ENCODE measurements around the gene RYR2. TPM values are rescaled to one million over a fixed set of nuclear protein-coding genes. Genes with fewer than 3 reads are reported as not detected.

Gene RYR2
- total RNA-seq, 2 experiments from 2014 or later = not detected

GRCh38 chr1:237732657-237733056, 690.7 kb downstream of the RYR2 start:
- POLR2A ChIA-PET = no interaction called here
- Mint-ChIP-seq H3K27ac (no peak overlapping the region), H3K4me3 (no peak overlapping the region), H3K36me3 (peaks cover 2% of the 10 kb centered on the region), H3K4me1 (peaks cover 5% of the 10 kb centered on the region), H3K9me3 (peaks cover 3% of the 10 kb centered on the region), H3K27me3 (no peaks in the 10 kb centered on the region)
- DNase-seq (no peak), ATAC-seq (ENCODE audit: low read depth) (no peak)

DNA sequence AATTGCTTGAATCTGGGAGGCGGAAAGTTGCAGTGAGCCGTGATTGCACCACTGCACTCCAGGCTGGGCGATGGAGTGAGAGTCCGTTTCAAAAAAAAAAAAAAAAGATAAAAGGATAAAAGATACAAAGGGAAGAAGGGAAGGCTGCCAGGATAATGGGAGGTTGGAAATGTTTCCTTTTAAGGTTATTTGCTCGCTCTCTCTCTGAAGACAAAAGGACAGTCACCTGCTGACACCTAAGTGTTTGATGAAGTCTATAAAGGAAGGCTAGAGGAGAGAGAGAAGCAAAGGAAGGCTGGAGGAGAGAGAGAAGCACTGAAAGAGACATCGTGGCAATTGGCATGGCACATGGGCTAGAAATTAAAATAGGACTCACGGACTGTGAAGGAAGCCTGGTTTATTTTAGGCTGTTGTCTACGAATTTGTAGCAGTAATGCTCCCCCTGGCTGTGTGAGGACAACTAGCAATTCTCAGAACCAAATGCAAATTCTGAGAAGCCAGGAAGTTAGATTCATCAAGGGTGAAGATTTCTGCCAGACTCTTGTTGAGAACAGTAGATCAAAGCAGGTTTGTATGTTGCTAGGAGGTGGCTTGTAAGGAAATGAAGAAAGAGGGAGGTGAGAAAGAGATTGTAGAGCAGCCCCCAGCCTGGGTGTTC, 694.5 kb downstream of the RYR2 start:
- POLR2A ChIA-PET = no interaction called here
- ATAC-seq (ENCODE audit: low read depth) (peak; percentile 92), DNase-seq (no peak)
- peaks cover 6% of the 10 kb centered on the region for H3K9me3 Mint-ChIP-seq
- peaks cover 2% of the 10 kb centered on the region for H3K36me3 Mint-ChIP-seq
- H3K4me1 Mint-ChIP-seq = peaks cover 5% of the 10 kb centered on the region
- peak overlapping the region; percentile 88 for H3K27ac Mint-ChIP-seq
- no peak overlapping the region for H3K4me3 Mint-ChIP-seq
- no peaks in the 10 kb centered on the region for H3K27me3 Mint-ChIP-seq

GRCh38 chr1:237737448-237737847, 695.5 kb downstream of the RYR2 start:
- no peak overlapping the region for H3K27ac Mint-ChIP-seq
- ATAC-seq (ENCODE audit: low read depth) (no peak), DNase-seq (no peak)
- H3K36me3 Mint-ChIP-seq = peaks cover 2% of the 10 kb centered on the region
- POLR2A ChIA-PET = no interaction called here
- H3K27me3 Mint-ChIP-seq = no peaks in the 10 kb centered on the region
- no peak overlapping the region for H3K4me3 Mint-ChIP-seq
- peaks cover 5% of the 10 kb centered on the region for H3K4me1 Mint-ChIP-seq
- H3K9me3 Mint-ChIP-seq = peaks cover 6% of the 10 kb centered on the region

GRCh38 chr1:237737938-237738610, 696.1 kb downstream of the RYR2 start:
- POLR2A ChIA-PET = no interaction called here
- H3K9me3 Mint-ChIP-seq = peaks cover 6% of the 10 kb centered on the region
- H3K36me3 Mint-ChIP-seq = peaks cover 2% of the 10 kb centered on the region
- H3K4me1 Mint-ChIP-seq = peaks cover 5% of the 10 kb centered on the region
- ATAC-seq (ENCODE audit: low read depth) (no peak), DNase-seq (no peak)
- no peak overlapping the region for H3K27ac Mint-ChIP-seq
- no peak overlapping the region for H3K4me3 Mint-ChIP-seq
- H3K27me3 Mint-ChIP-seq = no peaks in the 10 kb centered on the region

- H3K27me3 Mint-ChIP-seq = no peaks in the 10 kb centered on the region
- H3K36me3 Mint-ChIP-seq = peaks cover 2% of the 10 kb centered on the region
- peaks cover 5% of the 10 kb centered on the region for H3K4me1 Mint-ChIP-seq
- peaks cover 3% of the 10 kb centered on the region for H3K9me3 Mint-ChIP-seq
- H3K27ac Mint-ChIP-seq = no peak overlapping the region
- ATAC-seq (ENCODE audit: low read depth) (no peak), DNase-seq (no peak)
- H3K4me3 Mint-ChIP-seq = no peak overlapping the region
- POLR2A ChIA-PET = no interaction called here
Observed at GRCh38 chr1:237740846-237741245, 698.9 kb downstream of the RYR2 start.

DNA sequence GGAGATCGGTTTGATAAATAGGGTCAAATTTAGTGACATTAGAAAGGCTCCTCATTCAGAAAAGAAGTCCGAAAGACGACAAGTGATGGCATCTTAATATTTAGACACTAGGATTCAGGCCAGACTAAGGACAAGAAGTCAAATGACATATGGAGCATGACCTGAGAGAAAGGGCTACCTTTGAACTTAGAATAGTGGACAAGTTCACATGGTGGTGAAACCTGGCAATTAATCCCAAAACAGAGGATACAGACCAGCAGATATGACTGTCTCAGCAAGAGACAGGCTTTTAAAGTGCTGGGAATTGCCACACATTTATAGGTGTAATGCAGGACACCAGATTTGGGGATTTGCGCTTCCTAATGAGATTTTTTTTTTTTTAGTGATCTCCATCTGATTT, 703.6 kb downstream of the RYR2 start:
- ATAC-seq (ENCODE audit: low read depth) (no peak), DNase-seq (no peak)
- POLR2A ChIA-PET = no interaction called here
- no peak overlapping the region for H3K4me3 Mint-ChIP-seq
- H3K27ac Mint-ChIP-seq = no peak overlapping the region
- H3K27me3 Mint-ChIP-seq = no peaks in the 10 kb centered on the region
- no peaks in the 10 kb centered on the region for H3K4me1 Mint-ChIP-seq
- H3K36me3 Mint-ChIP-seq = no peaks in the 10 kb centered on the region
- peaks cover 3% of the 10 kb centered on the region for H3K9me3 Mint-ChIP-seq

DNA sequence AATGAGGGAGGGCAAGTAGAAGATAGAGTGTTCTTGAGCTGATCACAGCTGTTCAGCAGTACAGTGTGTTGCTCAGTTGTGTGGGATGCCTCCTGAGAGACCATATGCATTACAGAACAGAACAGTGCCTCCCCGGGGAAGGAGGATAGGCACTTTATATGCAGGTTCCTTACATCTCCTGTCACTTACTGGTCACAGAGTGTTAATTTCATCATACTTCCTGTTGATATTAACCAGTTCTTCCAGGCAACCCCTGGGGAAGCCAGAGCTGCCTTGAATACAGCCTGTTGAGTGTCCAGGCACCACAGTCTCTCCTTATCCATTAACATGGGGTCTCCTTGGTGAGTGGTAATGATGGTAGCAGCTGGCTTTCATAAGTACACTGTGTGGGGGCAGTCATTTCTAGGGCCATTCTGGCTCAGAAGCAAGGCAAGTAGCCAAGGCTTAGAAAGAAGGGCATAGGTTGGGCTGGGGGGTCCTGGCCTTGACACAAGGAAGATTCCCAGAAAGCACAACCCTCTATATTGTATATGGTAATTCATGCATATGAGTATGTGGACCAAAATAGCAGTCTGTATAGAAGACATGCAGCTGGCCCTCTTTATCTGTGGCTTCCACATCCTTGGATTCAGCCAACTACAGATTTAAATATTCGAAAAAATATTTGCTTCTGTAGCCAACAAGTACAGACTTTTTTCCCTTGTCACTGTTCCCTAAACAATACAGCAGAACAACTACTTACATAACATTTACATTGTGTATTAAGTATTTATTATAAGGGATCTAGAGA, 706.4 kb downstream of the RYR2 start:
- no peak overlapping the region for H3K4me3 Mint-ChIP-seq
- no peaks in the 10 kb centered on the region for H3K36me3 Mint-ChIP-seq
- DNase-seq (no peak), ATAC-seq (ENCODE audit: low read depth) (no peak)
- H3K27ac Mint-ChIP-seq = no peak overlapping the region
- POLR2A ChIA-PET = interaction anchor here (0.7 kb wide), 1 partner anchor 12 kb away, joined by 3 read pairs; no protein-coding TSS in a partner anchor
- no peaks in the 10 kb centered on the region for H3K9me3 Mint-ChIP-seq
- no peaks in the 10 kb centered on the region for H3K27me3 Mint-ChIP-seq
- H3K4me1 Mint-ChIP-seq = no peaks in the 10 kb centered on the region

- Mint-ChIP-seq H3K4me3 (no peak overlapping the region), H3K9me3 (no peaks in the 10 kb centered on the region), H3K27ac (no peak overlapping the region), H3K36me3 (no peaks in the 10 kb centered on the region), H3K4me1 (no peaks in the 10 kb centered on the region), H3K27me3 (no peaks in the 10 kb centered on the region)
- no peak for ATAC-seq (ENCODE audit: low read depth)
- POLR2A ChIA-PET = no interaction called here
- no peak for DNase-seq
Observed at GRCh38 chr1:237749122-237749521, 707.1 kb downstream of the RYR2 start.

DNA sequence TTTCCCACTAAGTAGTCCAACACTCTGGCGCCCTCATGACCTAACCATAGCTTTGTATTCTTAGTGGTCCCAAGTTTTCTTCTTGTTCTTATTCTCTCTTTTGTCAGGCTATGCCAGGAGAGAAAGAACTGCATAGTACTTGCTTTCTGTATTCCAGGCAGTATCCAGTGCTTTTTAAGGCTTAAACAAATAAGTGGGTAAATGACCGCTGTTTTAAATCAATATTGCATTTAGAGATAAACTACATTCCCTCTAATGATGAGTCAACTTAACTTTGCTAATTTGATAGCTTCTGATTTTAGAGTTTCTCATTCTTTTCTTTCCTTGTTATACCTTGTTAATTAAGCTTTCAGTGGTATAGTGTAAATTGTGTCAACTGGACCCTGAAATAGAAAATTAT, 709.1 kb downstream of the RYR2 start:
- POLR2A ChIA-PET = no interaction called here
- H3K36me3 Mint-ChIP-seq = no peaks in the 10 kb centered on the region
- no peak overlapping the region for H3K4me3 Mint-ChIP-seq
- no peaks in the 10 kb centered on the region for H3K4me1 Mint-ChIP-seq
- DNase-seq (no peak), ATAC-seq (ENCODE audit: low read depth) (no peak)
- no peaks in the 10 kb centered on the region for H3K9me3 Mint-ChIP-seq
- no peaks in the 10 kb centered on the region for H3K27me3 Mint-ChIP-seq
- no peak overlapping the region for H3K27ac Mint-ChIP-seq

- no peak for ATAC-seq (ENCODE audit: low read depth)
Observed at GRCh38 chr1:237754627-237755026, 712.6 kb downstream of the RYR2 start.

DNA sequence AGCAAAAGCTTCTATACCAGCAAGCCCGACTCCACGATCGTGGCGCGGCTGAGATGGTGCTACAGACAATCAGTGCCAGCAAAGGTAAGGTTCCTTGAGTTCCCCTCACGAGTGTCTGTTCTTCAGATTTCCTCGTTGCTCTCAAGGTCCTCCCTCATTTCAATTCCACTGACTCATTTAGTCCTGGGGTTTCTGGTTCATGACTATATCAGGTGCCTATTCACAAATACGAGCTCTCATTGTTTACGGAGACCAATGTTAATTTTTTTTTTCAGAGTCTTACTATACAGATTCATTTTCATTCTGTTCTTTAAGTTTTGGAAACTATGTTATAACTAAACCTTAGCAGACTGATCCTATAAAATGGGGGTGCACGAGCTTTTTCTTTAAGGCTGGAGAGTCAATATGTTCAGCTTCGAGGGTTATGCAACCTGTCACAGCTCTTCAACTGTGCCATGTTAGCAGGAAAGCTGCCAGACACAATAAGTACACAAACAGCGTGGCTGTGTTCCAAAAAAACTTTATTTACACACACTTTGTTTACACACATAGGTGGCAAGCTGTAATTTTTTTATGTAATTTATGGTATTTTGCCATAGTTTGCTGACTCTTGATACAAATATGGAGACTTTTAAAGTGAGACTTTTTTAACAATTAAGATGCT, 714.5 kb downstream of the RYR2 start:
- Mint-ChIP-seq H3K4me1 (no peaks in the 10 kb centered on the region), H3K27ac (no peak overlapping the region), H3K36me3 (no peaks in the 10 kb centered on the region), H3K9me3 (no peaks in the 10 kb centered on the region), H3K4me3 (no peak overlapping the region), H3K27me3 (no peaks in the 10 kb centered on the region)
- POLR2A ChIA-PET = no interaction called here
- ATAC-seq (ENCODE audit: low read depth) (no peak), DNase-seq (no peak)

More at GRCh38 chr1:237754627-237755026, 712.6 kb downstream of the RYR2 start:
- no peaks in the 10 kb centered on the region for H3K4me1 Mint-ChIP-seq
- H3K27ac Mint-ChIP-seq = no peak overlapping the region
- no peak overlapping the region for H3K4me3 Mint-ChIP-seq
- no peaks in the 10 kb centered on the region for H3K9me3 Mint-ChIP-seq
- no peaks in the 10 kb centered on the region for H3K36me3 Mint-ChIP-seq
- POLR2A ChIA-PET = interaction anchor here (1.0 kb wide), 1 partner anchor 45 kb away, joined by 3 read pairs; no protein-coding TSS in a partner anchor
- DNase-seq = no peak
- H3K27me3 Mint-ChIP-seq = no peaks in the 10 kb centered on the region

DNA sequence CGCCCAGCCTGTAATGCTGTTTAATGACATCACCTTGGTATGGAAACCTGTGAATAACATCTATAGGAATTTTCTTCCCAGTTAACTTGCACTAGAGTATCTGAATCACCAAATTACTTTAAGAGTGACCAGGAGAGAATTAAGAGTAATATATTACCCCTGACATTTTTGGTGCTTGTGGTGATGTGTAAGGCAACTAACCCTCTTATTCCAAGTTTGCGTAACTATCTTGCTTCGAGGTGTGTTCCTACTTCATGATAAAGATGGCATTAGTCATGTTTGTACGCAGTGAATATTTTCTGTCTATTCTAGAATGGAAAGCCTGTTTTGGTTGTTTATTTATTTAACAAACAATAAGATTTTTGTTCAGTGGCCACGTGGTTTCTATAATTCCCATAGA, 717.4 kb downstream of the RYR2 start:
- Mint-ChIP-seq H3K9me3 (no peaks in the 10 kb centered on the region), H3K27ac (no peak overlapping the region), H3K36me3 (no peaks in the 10 kb centered on the region), H3K27me3 (no peaks in the 10 kb centered on the region), H3K4me1 (no peaks in the 10 kb centered on the region), H3K4me3 (no peak overlapping the region)
- ATAC-seq (ENCODE audit: low read depth) = no peak
- DNase-seq = no peak
- POLR2A ChIA-PET = no interaction called here

- H3K4me1 Mint-ChIP-seq = no peaks in the 10 kb centered on the region
- no peaks in the 10 kb centered on the region for H3K36me3 Mint-ChIP-seq
- POLR2A ChIA-PET = no interaction called here
- ATAC-seq (ENCODE audit: low read depth) (no peak), DNase-seq (no peak)
- H3K4me3 Mint-ChIP-seq = no peak overlapping the region
- no peak overlapping the region for H3K27ac Mint-ChIP-seq
- H3K9me3 Mint-ChIP-seq = no peaks in the 10 kb centered on the region
- H3K27me3 Mint-ChIP-seq = no peaks in the 10 kb centered on the region
Observed at GRCh38 chr1:237760951-237761350, 719.0 kb downstream of the RYR2 start.

Data from activated naive CD8-positive, alpha-beta T cell treated with anti-CD3 and anti-CD28 coated beads, Interleukin-2, amount 10 ng/mL, durations not matched to agents 7 days and 5 days (primary cell).